ENCODE data around the gene TAF11L7.

TAF11L7 gene

GRCh38 chr5:17620627-17621026 lies 35.1 kb upstream of the TAF11L7 start:
- Histone ChIP-seq H3K9me3 (ENCODE audit: control insufficient read depth, insufficient read depth, low read depth, low read length) (no peaks in the 10 kb centered on the region), H3K4me3 (ENCODE audit: low read depth, low read length) (no peak overlapping the region), H3K27ac (ENCODE audit: extremely low read depth, low read depth, low read length) (no peak overlapping the region), H3K4me1 (ENCODE audit: control insufficient read depth, insufficient read depth, low read length) (no peaks in the 10 kb centered on the region), H3K36me3 (ENCODE audit: control insufficient read depth in 2 of 2, insufficient read depth in 1 of 2, low read length in 2 of 2) (no peaks in the 10 kb centered on the region)
- CTCF ChIA-PET = interaction anchor here (0.6 to 0.9 kb wide), 3 partner anchors 12 to 23 kb away, joined by 3 to 4 read pairs (median 3); no protein-coding TSS in a partner anchor
- POLR2A ChIA-PET = no interaction called here
- no peak for TF ChIP-seq MYNN (tag by site-specific recombination; IDR thresholded peaks at IDR 0.05; ENCODE audit: borderline replicate concordance)
- TF ChIP-seq CTCF (tag by site-specific recombination; IDR thresholded peaks at IDR 0.05) = 0 out of 2 replicates have a peak, but pooled peaks have one; percentile 20

GRCh38 chr5:17619354-17619753 lies 33.8 kb upstream of the TAF11L7 start:
- CTCF ChIA-PET = no interaction called here
- Histone ChIP-seq H3K27ac (ENCODE audit: extremely low read depth, low read depth, low read length) (no peak overlapping the region), H3K9me3 (ENCODE audit: control insufficient read depth, insufficient read depth, low read depth, low read length) (no peaks in the 10 kb centered on the region), H3K4me1 (ENCODE audit: control insufficient read depth, insufficient read depth, low read length) (no peaks in the 10 kb centered on the region), H3K4me3 (ENCODE audit: low read depth, low read length) (no peak overlapping the region), H3K36me3 (ENCODE audit: control insufficient read depth in 2 of 2, insufficient read depth in 1 of 2, low read length in 2 of 2) (no peaks in the 10 kb centered on the region)
- no peak for TF ChIP-seq ZNF280C (tag by site-specific recombination; IDR thresholded peaks at IDR 0.05)
- POLR2A ChIA-PET = interaction anchor here (0.6 kb wide), 1 partner anchor 402 kb away, joined by 3 read pairs; no protein-coding TSS in a partner anchor

GRCh38 chr5:17614872-17615605 lies 29.5 kb upstream of the TAF11L7 start:
- no peaks in the 10 kb centered on the region for H3K9me3 ChIP-seq (ENCODE audit: control insufficient read depth, insufficient read depth, low read depth, low read length)
- POLR2A ChIA-PET = interaction anchor here (1.0 kb wide), 1 partner anchor 234 kb away, joined by 3 read pairs; no protein-coding TSS in a partner anchor
- H3K27ac ChIP-seq (ENCODE audit: extremely low read depth, low read depth, low read length) = no peak overlapping the region
- no peaks in the 10 kb centered on the region for H3K36me3 ChIP-seq (ENCODE audit: control insufficient read depth in 2 of 2, insufficient read depth in 1 of 2, low read length in 2 of 2)
- H3K4me3 ChIP-seq (ENCODE audit: low read depth, low read length) = no peak overlapping the region
- no peaks in the 10 kb centered on the region for H3K4me1 ChIP-seq (ENCODE audit: control insufficient read depth, insufficient read depth, low read length)
- CTCF ChIA-PET = no interaction called here
- TF ChIP-seq TSHZ1 (tag by site-specific recombination; IDR thresholded peaks at IDR 0.05; ENCODE audit: borderline replicate concordance) = no peak
- no peak for TF ChIP-seq ZFP37 (tag by site-specific recombination; IDR thresholded peaks at IDR 0.05)
- TF ChIP-seq PRDM6 (tag by site-specific recombination; IDR thresholded peaks at IDR 0.05) = no peak
- TF ChIP-seq ZBTB17 (tag by site-specific recombination; IDR thresholded peaks at IDR 0.05) = no peak
- no peak for TF ChIP-seq SCRT2 (tag by site-specific recombination; IDR thresholded peaks at IDR 0.05)
- no peak for TF ChIP-seq ZNF266 (tag by site-specific recombination; IDR thresholded peaks at IDR 0.05; ENCODE audit: low read depth)
- no peak for TF ChIP-seq ZNF211 (tag by site-specific recombination; IDR thresholded peaks at IDR 0.05; ENCODE audit: low read depth)
- no peak for TF ChIP-seq SP3 (tag by site-specific recombination; IDR thresholded peaks at IDR 0.05)
- TF ChIP-seq ZNF639 (tag by site-specific recombination; IDR thresholded peaks at IDR 0.05) = no peak
- no peak for TF ChIP-seq ZNF37A (tag by site-specific recombination; IDR thresholded peaks at IDR 0.05)
- no peak for TF ChIP-seq YY1 (tag by site-specific recombination; IDR thresholded peaks at IDR 0.05)
- no peak for TF ChIP-seq ZNF138 (tag by site-specific recombination; IDR thresholded peaks at IDR 0.05; ENCODE audit: borderline replicate concordance)

All from HEK293 (cell line).